ENCODE data around the gene CRYGN. TPM values are rescaled to one million over a fixed set of nuclear protein-coding genes. Genes with fewer than 3 reads are reported as not detected.

Gene CRYGN
- polyA plus RNA-seq, 1 of the 3 experiments (the other 2 are of a cell fraction) = not detected

DNA sequence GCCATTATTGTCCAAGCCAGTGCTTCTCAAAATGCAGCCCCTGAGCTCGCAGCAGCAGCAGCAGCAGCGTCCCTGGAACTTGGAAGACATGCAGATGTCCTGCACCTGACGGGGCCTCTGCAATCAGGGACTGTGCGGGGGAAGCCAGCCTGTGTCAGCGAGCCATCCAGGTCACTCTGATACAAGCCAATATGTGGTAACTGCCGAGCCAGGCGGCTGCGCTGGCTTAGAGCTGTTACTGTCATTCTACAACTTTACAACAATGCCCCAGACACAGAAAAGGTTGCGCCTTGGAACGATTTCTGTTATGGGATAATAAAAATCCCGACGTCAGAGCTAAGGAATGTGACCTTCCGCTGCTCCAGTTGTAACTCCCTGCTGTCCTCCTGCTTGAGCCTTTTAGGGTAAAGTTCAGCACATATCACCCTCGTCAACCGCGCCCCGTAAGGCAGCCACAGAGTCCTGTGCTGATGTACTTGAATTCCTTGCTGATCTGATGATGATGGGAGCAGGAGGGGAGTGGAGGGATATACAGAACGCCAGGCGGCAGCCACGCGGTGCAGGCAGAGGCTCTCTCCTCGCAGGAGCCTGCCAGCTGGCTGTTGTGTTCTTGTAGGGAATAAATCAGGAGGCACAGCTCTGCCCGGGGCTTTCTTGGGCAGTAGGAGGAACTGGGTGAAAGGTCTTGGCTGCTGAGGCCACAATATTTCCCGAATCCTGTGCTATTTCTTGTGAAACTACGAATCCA is 20.0 kb upstream of the CRYGN start (continued):
- TF ChIP-seq, protein P1, sequence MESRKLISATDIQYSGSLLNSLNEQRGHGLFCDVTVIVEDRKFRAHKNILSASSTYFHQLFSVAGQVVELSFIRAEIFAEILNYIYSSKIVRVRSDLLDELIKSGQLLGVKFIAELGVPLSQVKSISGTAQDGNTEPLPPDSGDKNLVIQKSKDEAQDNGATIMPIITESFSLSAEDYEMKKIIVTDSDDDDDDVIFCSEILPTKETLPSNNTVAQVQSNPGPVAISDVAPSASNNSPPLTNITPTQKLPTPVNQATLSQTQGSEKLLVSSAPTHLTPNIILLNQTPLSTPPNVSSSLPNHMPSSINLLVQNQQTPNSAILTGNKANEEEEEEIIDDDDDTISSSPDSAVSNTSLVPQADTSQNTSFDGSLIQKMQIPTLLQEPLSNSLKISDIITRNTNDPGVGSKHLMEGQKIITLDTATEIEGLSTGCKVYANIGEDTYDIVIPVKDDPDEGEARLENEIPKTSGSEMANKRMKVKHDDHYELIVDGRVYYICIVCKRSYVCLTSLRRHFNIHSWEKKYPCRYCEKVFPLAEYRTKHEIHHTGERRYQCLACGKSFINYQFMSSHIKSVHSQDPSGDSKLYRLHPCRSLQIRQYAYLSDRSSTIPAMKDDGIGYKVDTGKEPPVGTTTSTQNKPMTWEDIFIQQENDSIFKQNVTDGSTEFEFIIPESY (IDR thresholded peaks at IDR 0.05; ENCODE audit: borderline replicate concordance, low read depth) = no peak
- no peak for TF ChIP-seq RCOR1 (IDR thresholded peaks at IDR 0.05; ENCODE audit: low read length)
- peak; percentile 43; the same call in 1 of the 2 replicates for TF ChIP-seq RXRA (IDR thresholded peaks at IDR 0.05; ENCODE audit: borderline replicate concordance, low read depth)
- no peak for TF ChIP-seq YY1 (IDR thresholded peaks at IDR 0.05; ENCODE audit: low read depth)
- TF ChIP-seq FOSL2 (IDR thresholded peaks at IDR 0.05; ENCODE audit: borderline replicate concordance, low read depth) = peak; percentile 34; the same call in 1 of the 2 replicates
- TF ChIP-seq MEF2A (IDR thresholded peaks at IDR 0.05; ENCODE audit: borderline replicate concordance, low read depth) = no peak
- TF ChIP-seq, protein P2, sequence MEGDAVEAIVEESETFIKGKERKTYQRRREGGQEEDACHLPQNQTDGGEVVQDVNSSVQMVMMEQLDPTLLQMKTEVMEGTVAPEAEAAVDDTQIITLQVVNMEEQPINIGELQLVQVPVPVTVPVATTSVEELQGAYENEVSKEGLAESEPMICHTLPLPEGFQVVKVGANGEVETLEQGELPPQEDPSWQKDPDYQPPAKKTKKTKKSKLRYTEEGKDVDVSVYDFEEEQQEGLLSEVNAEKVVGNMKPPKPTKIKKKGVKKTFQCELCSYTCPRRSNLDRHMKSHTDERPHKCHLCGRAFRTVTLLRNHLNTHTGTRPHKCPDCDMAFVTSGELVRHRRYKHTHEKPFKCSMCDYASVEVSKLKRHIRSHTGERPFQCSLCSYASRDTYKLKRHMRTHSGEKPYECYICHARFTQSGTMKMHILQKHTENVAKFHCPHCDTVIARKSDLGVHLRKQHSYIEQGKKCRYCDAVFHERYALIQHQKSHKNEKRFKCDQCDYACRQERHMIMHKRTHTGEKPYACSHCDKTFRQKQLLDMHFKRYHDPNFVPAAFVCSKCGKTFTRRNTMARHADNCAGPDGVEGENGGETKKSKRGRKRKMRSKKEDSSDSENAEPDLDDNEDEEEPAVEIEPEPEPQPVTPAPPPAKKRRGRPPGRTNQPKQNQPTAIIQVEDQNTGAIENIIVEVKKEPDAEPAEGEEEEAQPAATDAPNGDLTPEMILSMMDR (IDR thresholded peaks at IDR 0.05) = peak; percentile 44
- TF ChIP-seq TAF1 (IDR thresholded peaks at IDR 0.05; ENCODE audit: borderline replicate concordance, low read depth, low read length) = no peak
- 0 out of 2 replicates have a peak, but pooled peaks have one; percentile 12 for TF ChIP-seq RFX5 (IDR thresholded peaks at IDR 0.05; ENCODE audit: low read length)
- no peak for TF ChIP-seq GABPA (IDR thresholded peaks at IDR 0.05; ENCODE audit: low read depth)

GRCh38 chr7:151457534-151457933 is 17.6 kb upstream of the CRYGN start:
- Histone ChIP-seq H3K4me1 (ENCODE audit: control insufficient read depth in 1 of 2, insufficient read depth in 2 of 2, low read depth in 1 of 2, low read length in 1 of 2) (peaks cover 0 to 14% of the 10 kb centered on the region in 2 experiments; a peak in 1 of 4 replicates), H3K27me3 (ENCODE audit: insufficient read depth) (no peaks in the 10 kb centered on the region), H3F3A (replicated peaks; ENCODE audit: insufficient read depth) (peaks cover 14% of the 10 kb centered on the region), H3K4me2 (no peak overlapping the region), H3K36me3 (replicated peaks in 1 of 2; ENCODE audit: control insufficient read depth in 1 of 2, insufficient read depth in 2 of 2, low read length in 1 of 2) (no peaks in the 10 kb centered on the region), H3K27ac (ENCODE audit: low read depth in 2 of 2, low read length in 1 of 2) (no peak overlapping the region), H4K20me1 (ENCODE audit: insufficient read depth) (no peaks in the 10 kb centered on the region), H3K79me2 (ENCODE audit: insufficient read depth) (no peaks in the 10 kb centered on the region), H2AFZ (ENCODE audit: low read depth) (no peak overlapping the region), H3K9me2 (no peaks in the 10 kb centered on the region), H3K9ac (no peak overlapping the region), H3K9me3 (no peaks in the 10 kb centered on the region), H3K4me3 (ENCODE audit: low read depth in 2 of 2, low read length in 1 of 2) (no peak overlapping the region)
- TF ChIP-seq RXRA (IDR thresholded peaks at IDR 0.05; ENCODE audit: borderline replicate concordance, low read depth) (no peak), CHD2 (IDR thresholded peaks at IDR 0.05; ENCODE audit: low read length, partially characterized antibody) (no peak), ELF1 (IDR thresholded peaks at IDR 0.05) (no peak)
- DNase-seq = no peak
- WGBS (ENCODE audit: low lambda C conversion rate) = 88% methylated on average over 6 of the region's 6 CpGs
- ChIA-PET POLR2A (no interaction called here), CTCF (interaction anchor here (1.5 to 2.0 kb wide), 3 partner anchors 9 to 89 kb away, joined by 3 to 10 read pairs (median 5); no protein-coding TSS in a partner anchor)

All from SK-N-SH (cell line).